Activated CD4-positive, CD25-positive, alpha-beta regulatory T cell treated with anti-CD3 and anti-CD28 coated beads, Interleukin-2, amount 50 U/mL, for 24 hours (primary cell): ENCODE measurements around the gene MRGPRE.

Experiments used
- ATAC-seq, 2 donors: fragments of 150-1000 bp; cut with Tn5 transposase; one replicate each; pipeline ENCODE4 v1.10.0; 2021; ENCODE audit warnings: mild to moderate bottlenecking in 1 of 2, moderate library complexity in 1 of 2

Gene MRGPRE

DNA sequence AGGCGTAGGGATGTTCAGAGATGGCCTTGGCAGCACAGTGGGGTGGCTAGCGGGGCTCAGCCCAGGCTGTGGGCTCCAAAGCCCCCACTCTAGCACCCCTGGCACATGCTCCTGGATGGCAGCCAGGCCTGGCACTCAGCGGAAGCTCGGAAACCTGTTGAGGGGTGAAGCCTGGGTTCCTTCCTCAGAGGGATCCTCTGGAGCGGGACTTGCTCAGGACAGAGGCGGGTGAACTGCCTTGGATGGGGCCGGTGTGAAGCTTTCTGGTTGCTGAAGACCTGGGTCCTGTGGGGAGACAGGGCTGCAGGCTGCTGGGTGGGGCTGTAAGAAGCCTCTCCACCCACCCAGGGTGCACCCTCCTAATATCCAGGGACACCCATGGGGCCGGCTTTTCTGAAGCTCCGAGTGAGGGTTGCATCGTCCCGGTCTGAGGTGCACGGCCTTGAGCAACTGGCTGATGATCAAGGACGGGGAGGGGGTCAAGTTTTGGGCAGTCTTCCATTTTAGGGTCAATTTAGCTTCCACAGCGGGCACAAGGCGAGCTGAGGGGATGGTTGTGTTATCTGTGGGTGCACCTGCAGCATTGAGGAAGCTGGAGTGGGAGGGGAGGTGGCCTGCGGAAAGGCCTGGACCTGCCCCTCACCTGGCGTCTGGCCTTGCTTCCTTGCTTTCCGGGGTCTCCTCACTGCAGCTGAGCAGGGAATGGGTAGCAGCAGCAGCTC is 5.2 kb downstream of the MRGPRE start:
- no peak for ATAC-seq

DNA sequence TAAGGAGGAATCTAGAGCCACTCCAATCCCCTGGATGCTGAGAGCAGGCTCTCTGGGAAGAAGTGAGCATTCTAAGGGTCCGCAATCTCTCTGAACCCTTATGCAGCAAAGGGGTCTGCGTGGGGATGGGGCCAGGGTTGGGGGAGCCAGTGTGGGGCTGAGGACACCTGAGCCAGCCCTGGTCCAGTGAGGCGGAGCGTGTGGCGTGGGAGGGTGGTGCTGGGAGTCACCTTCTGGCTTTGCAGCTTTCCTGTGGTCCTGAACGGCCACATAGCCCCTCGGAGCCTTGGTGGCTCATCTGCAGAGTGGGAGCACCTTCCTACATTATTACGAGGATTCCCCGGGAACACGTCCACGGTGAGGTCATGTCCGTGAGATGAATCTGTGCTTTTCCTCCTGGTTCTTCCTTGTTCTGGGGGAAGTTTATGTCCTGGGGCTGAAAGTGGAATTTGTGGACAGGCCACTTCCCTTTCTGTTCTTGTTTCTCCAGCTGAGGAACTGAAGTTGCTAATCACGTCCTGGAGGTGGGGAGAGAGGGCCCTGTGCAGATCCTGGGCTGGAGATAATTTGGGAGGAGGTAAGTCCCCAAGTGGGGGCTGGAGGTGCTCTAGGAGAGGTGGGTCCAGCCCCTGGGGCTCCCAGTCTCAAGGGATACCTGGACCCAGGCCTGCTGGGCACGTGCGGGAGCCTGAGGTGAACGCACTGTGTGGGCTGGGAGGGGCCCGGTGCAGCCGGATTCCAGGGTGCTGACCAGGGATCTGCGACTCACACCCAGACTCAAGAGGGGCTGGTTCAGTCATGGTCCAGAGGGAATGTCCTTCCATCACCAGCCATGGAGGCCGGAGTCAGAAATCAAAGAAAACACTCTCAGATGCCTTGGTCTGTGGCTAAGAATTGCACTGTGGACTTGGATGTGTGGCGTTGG is 6.1 kb downstream of the MRGPRE start:
- ATAC-seq, result no peak

DNA sequence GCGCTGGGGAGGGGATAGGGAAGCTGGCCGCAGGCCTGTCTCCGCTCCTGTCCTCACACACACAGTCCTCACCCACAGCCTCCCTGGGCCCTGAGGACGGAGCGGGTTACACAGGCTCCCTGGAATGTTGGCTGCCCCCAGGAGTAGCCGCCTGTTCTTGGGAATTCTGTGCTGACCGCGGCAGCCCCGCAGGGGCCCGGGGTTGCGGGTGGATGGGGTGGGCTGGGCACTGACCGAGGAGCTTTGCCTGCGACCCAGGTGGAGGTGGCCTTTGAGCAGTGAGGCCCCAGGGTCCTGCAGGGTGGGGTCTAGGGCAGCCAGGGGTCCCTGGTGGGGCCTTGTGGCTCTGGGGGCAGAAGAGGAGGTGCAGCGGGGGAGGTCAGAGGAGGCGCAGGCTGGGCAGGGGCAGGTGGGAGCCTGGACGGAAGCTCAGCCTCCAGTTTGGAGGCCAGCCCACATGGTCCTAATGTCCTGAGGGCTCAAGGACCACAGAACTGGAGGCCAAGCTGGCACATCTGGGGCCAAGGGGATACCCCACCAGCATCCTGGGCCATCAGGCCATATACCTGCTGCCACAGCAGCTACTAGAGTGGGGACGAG is 7.0 kb downstream of the MRGPRE start:
- no peak for ATAC-seq

DNA sequence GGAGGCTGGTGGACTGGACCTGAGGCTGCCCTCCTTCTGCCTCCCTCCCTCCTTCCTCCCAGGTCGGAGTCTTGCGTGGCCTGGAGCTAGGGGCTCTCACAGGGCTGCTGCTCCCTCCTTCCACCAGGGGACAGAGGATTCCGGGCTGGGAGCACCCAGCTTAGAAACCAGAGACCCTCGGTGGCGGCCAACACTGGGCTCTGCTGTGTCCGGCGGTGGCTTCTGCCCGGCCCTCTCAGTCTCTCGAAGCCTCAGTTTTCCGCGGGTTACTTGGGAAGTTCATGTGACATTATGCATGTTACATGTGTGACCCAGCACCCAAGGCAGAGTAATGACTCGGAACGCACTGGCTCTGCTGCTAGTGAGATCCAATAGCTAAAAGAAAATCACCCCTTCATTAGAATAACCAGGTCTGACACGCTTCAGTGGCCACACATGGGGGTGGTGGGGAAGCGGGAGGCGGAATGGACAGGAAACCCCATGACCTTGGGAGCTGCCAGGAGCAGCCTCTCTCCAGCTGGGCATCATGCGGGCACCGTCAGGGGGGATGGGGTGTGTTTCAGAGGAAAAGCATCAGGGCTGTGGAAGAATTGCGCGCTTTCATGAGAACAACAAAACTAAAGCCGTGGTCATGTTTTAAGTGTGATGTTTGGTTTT is 7.7 kb downstream of the MRGPRE start:
- ATAC-seq, result no peak

DNA sequence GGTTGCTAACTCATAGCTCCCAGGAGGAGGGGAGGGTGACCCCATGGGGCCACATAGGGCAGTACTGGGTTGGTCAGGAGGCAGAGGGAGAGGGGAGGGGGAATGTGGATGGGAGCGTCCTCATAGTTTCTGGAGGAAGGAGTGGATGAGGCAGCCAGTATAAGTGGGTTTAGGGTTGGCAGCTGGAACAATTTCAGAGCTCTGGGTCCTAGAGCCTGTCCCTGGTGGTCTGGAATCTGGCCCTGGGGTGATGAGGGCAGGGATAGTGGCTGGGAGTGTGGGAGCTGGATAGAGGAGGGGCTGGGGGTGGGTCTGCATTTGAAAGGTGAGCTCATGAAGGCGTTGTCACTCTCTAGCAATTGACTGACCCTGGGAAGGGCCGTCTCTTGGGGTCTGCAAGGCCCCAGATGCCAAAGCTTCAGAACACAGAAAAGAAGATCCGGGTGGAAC is 8.3 kb downstream of the MRGPRE start:
- no peak for ATAC-seq

DNA sequence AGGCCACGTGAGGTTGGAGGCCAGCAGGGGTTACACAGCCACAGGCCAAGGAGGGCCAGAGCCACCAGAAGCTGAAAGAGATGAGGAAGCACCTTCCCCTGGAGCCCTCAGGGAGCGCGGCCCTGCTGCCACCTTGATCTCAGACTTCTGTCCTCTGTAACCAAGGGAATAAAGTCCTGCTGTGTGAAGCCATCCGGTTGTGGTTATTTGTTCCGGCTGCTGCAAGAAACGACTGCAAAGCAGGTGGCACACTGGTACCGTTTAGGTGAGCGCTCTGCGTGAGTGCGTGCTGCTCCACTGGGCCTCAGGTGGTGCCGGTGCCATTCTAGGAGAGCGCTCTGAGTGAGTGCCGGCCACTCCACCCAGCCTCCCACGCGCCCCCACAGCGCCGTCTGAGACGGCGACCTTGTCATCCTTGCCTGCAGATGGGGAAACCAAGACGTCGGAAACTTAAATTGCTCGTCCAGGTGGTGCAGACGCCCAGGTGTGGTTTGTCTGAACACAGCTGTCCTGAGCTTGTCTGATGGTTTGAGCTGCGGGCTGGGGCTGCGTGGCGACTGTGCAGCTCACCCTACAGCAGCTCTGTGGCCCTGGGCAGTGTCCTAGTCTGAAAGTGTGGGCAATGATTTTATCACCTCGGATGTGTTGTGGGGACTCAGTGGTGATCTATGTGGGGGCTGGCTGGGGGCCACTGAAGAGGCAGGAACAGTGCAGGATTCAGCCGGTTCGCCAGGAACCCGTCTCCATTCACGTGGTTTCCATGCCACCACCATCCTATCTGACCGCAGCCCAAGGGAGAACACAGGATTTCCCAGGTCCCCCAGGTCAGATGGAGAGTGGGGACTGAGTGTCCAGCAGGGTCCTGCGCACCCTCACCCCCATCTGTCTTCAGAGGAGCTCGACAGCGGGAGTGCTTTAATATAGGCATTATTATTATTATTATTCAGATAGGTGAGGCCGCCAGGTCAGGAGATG is 9.0 kb downstream of the MRGPRE start:
- ATAC-seq, result no peak

DNA sequence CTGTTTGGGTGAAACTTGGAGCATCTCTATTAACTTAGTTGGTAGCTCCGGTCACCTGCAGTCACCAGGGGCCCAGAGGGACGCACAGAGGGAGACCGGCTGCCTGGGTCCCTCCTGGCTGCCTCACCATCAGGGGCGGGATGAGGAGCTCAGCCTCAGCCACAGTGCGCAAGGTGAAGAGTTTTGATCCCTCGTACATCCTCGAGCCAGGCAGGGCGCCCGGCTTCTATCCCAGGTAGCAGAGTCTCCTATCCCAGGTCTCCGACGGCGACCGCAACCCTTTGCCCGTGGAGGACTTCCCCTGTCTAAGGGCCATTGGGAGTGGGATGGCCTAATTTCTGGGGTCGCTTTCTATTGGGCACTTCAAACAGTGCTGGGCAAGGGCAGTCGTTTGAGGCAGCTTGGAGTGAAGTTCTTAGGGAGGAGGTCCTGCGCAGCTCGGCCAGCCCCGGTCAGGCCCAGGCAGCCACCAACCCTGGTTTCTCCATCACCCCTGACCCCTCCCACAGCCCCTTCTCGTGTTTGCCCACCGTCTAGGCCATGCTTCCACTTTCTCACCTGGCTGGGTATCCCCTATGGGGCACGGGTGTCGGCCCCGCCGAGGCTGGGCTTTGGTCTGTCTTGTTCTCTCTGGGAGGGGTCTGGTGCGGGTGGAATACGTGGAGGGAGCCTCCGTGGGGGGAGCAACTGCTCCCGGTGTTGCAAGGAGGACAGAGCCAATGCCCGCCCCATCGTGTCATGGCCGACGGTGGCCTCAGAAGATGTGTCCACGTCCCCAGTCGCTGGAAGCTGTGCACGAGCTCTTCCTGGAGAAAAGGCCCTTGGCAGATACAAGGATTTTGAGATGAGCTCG is 10.0 kb downstream of the MRGPRE start:
- no peak for ATAC-seq

DNA sequence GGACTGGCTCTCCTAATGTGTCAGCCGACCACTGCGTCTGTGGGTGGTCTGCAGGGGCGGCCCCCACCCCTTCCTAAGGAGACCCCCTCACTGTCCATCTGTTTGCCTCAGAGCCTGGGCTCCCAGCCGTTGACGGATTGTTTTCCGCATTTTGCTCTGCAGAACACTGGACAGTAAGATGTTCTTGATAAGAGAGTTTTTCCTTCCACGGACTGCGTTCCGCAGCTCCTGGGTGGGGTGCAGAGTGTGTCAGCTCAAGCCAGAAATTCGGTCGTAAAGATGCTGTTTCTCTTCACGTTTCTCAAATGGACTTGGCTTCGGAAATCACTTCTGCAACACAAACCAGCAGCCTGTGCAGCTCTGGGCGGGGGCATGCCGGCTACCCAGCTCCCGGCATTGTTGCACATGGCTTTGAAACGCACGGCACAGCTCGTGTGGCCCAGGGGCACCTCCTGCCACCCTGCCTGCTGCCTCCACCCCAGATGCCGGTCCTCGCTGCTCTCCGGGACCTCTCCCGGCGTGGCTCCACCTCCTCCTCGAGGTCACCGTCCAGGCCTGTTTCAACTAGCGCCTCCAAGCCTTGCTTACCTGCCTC is 10.7 kb downstream of the MRGPRE start:
- ATAC-seq, result no peak

DNA sequence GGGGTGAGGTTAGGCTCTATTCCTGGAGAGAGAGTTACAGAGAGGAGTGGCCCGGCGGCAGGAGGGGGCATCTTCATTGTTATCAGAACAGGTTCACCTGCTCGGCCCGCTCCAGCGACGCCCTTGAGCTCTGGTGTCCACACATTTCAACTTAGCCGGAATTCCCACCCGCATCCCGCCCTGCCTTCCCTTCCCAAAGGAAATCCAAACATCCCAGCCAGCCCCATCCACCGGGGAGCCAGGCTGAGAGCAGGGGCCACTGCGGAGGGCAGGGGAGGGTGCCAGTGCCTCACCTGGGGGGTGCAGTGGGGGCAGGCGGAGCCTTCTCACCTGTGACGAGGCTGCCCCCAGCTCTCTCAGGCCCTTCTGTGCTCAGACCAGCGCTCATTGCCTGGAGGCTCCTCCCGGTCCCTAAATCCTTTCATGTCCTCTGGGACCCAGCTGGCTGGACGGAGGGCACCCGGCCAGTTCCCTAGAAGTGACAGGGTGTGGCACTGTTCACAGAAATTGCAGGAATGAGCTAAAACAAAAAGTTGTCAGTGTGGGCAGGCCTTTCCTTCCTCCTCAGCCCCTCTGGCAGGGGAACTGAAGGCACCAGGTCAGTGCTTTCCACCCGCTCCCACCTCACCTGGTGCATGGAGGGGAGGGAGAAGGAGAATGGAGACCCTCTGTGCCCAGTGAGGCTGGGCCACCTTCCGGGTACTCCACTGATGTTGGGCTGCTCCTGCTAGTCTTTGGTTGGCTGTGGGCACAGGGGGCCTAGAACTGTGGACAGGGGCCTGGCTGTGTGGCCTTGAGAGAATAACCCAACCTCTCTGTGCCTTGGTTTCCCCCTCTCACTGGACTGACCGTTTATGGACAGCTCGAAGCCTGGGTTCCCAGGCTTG is 11.5 kb downstream of the MRGPRE start:
- ATAC-seq, result no peak

DNA sequence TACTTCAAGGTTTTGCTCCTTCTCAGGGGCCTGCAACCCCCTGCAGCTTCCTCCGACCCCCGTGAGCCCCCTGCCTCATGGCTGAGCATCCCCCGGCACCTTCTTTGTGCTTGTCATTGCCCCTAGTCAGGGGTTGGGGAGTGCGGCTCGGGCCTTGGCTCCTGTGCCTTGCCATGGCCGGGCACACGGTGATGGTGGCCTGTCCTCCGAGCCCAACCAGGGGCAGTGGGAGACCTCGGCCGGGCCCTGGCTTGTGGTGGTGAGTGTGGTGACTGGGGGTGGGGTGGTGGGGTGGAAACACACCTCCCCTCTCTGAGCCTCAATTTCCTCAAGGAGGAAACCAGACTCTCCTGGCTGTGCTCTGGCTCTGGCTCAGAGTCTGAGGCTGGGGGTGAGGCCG is 12.1 kb downstream of the MRGPRE start:
- ATAC-seq, result no peak

DNA sequence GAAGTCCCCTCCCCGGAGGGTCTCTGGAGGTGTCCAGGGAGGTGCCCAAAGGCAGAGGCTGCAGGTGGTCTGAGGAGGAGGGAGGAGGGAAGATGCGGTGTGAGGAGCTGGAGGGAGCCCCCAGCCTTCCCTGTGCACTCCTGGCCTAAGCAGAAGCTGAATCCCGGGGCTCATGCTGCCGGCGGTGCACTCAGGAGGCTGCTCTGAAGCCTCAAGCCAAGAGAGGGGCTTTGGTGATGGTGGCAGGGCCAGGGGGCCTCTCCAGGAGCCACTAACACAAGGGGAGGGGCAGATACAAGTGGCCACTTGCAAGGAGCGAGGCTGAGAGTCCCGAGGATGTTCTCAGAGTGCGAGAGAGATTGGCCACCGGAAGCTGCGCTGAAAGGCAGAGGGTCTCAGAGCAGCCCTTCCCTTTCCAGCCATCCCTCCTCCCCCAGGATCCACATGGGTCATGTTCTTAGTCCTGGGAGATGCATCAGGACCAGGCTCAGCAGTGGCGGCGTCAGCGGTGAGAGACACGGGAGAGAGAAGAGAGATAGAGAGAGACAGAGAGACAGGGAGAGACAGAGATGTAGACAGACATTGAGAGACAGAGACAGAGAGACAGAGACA is 12.8 kb downstream of the MRGPRE start:
- ATAC-seq, result no peak

DNA sequence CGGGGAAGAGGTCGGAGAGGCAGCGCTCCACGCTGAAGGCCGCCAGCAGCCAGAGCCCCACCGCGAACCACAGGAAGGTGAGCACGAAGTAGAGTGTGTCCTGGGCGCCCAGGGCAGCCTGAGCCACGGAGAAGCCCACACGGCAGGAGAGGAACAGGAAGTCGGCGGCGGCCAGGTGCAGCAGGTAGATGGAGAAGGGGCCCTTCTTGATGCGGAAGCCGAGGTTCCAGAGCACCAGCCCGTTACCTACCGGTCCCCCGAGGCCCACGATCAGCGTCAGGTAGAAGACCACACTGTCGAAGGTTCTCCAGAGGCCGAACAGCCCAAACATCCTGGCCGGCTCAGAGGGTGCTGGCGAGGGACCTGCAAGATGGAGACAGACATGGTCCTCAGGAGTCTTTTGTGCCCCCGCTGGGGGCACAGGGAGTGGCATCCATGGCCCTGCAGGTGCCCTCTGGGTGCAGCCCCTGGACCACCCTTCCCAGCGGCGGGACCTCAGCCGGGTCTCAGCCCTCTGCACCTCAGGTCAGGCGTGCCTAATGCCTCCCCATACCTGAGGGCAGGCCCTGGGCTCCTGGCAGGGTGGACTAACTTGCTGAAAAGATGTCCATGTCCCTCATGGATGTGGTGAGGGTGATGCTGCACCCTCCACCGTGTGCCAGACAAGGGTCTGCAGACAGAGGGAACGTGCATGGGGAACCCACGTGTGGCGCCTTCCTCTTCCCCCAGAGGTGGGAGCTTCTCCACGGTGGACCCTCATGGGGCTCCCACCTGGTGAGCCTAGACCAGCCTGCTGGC is 13.5 kb downstream of the MRGPRE start, which contains the start of gene MRGPRG:
MRGPRG (minus strand) TSS at position 331 of the 798 bp plus-strand sequence; CDS start at position 331, 0 bp downstream.
- no peak for ATAC-seq

DNA sequence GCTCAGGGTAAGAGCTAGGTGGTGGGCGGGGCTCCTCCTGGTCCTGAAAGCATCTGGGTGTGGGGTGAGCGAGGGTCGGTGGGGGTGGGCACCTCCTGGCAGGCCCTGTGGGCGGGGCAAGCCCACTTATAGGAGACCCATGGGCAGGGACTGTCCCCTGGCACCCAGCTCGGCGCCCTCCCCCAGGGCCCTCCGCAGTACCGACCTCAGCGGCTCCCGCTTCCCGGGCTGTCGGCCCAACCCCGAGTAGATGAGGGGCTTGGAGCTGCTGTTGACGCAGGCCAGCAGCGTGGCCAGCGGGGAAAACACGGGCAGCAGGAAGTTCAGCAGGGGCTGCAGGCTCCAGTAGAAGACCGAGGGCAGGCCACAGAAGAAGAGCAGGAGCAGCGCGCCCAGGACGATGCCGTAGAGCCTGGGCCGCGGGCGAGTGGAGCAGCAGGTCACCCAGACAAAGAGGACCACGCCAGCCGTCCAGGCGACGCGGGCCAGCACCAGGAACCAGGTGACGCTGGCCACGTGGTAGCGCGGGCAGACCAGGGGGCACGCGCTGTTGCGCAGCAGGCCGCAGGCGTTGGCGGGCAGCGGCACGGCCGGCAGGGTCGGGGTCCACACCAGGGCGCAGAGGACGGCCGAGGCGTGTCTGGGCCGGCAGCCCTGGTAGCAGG is 14.3 kb downstream of the MRGPRE start:
- ATAC-seq, result no peak

DNA sequence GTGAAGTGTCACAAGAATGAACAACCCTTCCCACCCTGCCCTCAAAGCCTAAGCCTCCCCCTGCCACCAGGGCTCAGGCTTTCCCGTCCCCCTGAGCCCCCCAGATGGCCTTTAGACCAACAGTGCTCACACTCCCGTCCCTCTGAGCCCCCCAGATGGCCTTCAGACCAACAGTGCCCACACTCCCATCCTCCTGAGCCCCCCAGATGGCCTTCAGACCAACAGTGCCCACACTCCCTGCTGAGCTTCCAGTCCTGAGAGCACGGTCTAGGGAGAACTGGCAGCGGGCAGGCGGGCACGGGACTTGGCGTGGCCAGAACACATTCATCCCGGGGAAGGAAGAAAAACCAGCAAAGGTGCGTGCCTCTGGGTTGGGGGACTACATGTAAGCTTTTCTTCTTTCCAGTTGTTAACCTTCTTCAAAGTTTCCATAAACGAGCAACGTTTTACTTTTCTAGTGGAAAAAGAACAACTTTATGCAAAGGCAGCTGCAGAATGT is 16.1 kb downstream of the MRGPRE start:
- no peak for ATAC-seq

DNA sequence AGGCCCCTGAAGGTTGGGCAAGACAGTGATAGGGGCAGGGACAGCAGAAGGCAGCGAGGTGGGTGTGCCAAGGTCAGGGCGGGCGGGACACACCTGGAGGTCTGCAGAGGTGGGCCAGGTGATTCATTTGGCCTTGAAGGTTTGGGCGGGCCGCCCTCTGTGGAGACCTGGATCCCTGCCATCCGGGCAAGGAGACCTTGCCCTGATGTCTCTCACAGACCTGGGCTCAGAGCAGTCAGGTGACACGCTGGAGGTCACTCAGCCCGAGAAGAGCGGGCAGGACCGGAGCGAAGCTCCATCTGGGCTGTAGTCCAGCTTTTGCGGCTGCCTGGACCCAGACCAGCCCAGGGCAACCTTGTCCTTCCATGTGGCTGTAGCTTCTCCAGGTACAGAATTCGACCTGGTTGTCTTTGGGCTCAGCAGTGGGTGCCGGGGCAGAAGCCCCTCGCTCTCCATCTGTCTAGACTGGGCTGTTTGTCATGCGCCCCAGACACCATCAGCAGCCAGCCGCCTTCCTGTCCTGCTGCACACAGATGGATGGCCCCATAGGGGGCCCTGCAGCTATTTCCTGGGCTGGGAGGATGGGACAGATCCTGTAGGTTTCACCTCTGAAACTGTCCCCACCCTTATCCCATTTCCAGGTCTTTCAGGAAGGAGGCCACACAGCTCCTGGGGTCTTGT is 16.7 kb downstream of the MRGPRE start:
- no peak for ATAC-seq

DNA sequence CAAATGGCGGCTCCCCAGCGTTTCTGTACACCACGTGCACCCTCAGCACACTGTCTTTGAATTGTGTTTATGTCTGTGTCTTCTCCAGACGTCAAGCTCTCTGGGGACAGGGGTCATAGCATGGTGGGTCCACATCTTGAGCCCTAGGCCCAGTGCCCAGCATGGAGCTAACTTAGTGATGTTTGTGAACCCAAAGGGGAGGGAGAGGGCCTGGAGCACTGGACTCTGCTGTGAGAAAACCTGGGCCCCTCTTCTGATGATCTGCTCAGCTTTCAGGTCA is 17.9 kb downstream of the MRGPRE start:
- no peak for ATAC-seq
